Uterus (tissue), 4 donors: ENCODE measurements around the gene NPS. TPM values are rescaled to one million over a fixed set of nuclear protein-coding genes. Genes with fewer than 3 reads are reported as not detected.

ENCODE experiments used
- DNase-seq, 2 donors: peaks; one replicate each; pipeline ENCODE4 v3.0.0-alpha.2; 2019 to 2020
- H3K27ac ChIP-seq, 2 donors: fragments of 200-600 bp; sonication (generic); 1 replicate in 1 of 2; 2 replicates in 1 of 2; pipeline ENCODE4 v1.5.1; 2016 to 2018
- H3K27me3 ChIP-seq, 2 donors: fragments of 200-600 bp; sonication (generic); one replicate each; pipeline ENCODE4 v1.5.1; 2018 to 2019; ENCODE audit warnings: control low read depth in 1 of 2
- H3K36me3 ChIP-seq, 2 donors: fragments of 200-600 bp; sonication (generic); one replicate each; pipeline ENCODE4 v1.5.1; 2019; ENCODE audit warnings: control low read depth in 1 of 2
- H3K4me1 ChIP-seq, 2 donors: fragments of 200-600 bp; sonication (generic); one replicate each; pipeline ENCODE4 v1.5.1; 2018 to 2019; ENCODE audit warnings: control low read depth in 1 of 2
- H3K4me3 ChIP-seq, 2 donors: fragments of 200-600 bp; sonication (generic); 1 replicate in 1 of 2; 2 replicates in 1 of 2; pipeline ENCODE4 v1.5.1; 2018 to 2019; ENCODE audit warnings: mild to moderate bottlenecking in 1 of 2
- H3K9me3 ChIP-seq, 2 donors: fragments of 200-600 bp; sonication (generic); one replicate each; pipeline ENCODE4 v1.5.1; 2019; ENCODE audit warnings: control low read depth in 1 of 2
- CTCF ChIP-seq, 4 experiments: fragments of 200-600 bp in 2 of 4; fragments of 450-650 bp in 2 of 4; sonication (generic) in 2 of 4; IDR thresholded peaks; one replicate each; pipeline ENCODE4 v1.5.1; 2016 to 2019; ENCODE audit warnings: antibody characterized with exemption in 4 of 4, mild to moderate bottlenecking in 2 of 4, moderate library complexity in 1 of 4
- POLR2A ChIP-seq, 2 donors: fragments of 450-650 bp; IDR thresholded peaks; one replicate each; pipeline ENCODE4 v1.6.1; 2016; ENCODE audit warnings: antibody characterized with exemption in 2 of 2, mild to moderate bottlenecking in 1 of 2, moderate library complexity in 1 of 2
- intact Hi-C: fragments of 100-400 bp; cut with DNase I; formaldehyde crosslinking; loops from one replicate; pipeline ENCODE4 v1.15.1; 2023; ENCODE audit warnings: low total_unique reads
- total RNA-seq, 4 donors: library from RNA; depleted of rRNA in 3 of 4; stranded (reverse); fragments of >200 nt in 3 of 4; gene quantifications; one replicate each; pipeline versions ENCODE4 v1.1.0 to v1.2.4, GENCODE V29; 2014 to 2023
- donor health status: DM: yes; HTN: yes; CAD: no.

Gene NPS
- total RNA-seq, 4 donors from 2014 or later: not detected

- Histone ChIP-seq H3K4me3 (no peak overlapping the region), H3K36me3 (no peaks in the 10 kb centered on the region), H3K27ac (no peak overlapping the region), H3K9me3 (no peaks in the 10 kb centered on the region), H3K27me3 (no peaks in the 10 kb centered on the region), H3K4me1 (no peaks in the 10 kb centered on the region)
- DNase-seq: no peak
- TF ChIP-seq CTCF (IDR thresholded peaks at IDR 0.05) (no peak), POLR2A (IDR thresholded peaks at IDR 0.05) (no peak)
- intact Hi-C loops: no loop called here
These were observed 13.2 kb upstream of the NPS start for GRCh38 chr10:127535802-127536515.

GRCh38 chr10:127536972-127537760 is 11.9 kb upstream of the NPS start:
- TF ChIP-seq CTCF (IDR thresholded peaks at IDR 0.05): no peak
- no peak for TF ChIP-seq POLR2A (IDR thresholded peaks at IDR 0.05)
- no peaks in the 10 kb centered on the region for H3K27me3 ChIP-seq
- no peaks in the 10 kb centered on the region for H3K36me3 ChIP-seq
- no peak overlapping the region for H3K4me3 ChIP-seq
- DNase-seq: no peak
- no peak overlapping the region for H3K27ac ChIP-seq
- H3K4me1 ChIP-seq: no peaks in the 10 kb centered on the region
- intact Hi-C loops: no loop called here
- no peaks in the 10 kb centered on the region for H3K9me3 ChIP-seq

GRCh38 chr10:127537924-127538323 is 11.2 kb upstream of the NPS start:
- intact Hi-C loops: no loop called here
- no peak for TF ChIP-seq POLR2A (IDR thresholded peaks at IDR 0.05)
- Histone ChIP-seq H3K4me1 (no peaks in the 10 kb centered on the region), H3K4me3 (no peak overlapping the region), H3K27ac (no peak overlapping the region), H3K9me3 (no peaks in the 10 kb centered on the region), H3K36me3 (no peaks in the 10 kb centered on the region), H3K27me3 (no peaks in the 10 kb centered on the region)
- DNase-seq: no peak

GRCh38 chr10:127548022-127548421 is 1.1 kb upstream of the NPS start:
- no peaks in the 10 kb centered on the region for H3K27me3 ChIP-seq
- intact Hi-C loops: no loop called here
- H3K4me3 ChIP-seq: no peak overlapping the region
- no peaks in the 10 kb centered on the region for H3K4me1 ChIP-seq
- H3K27ac ChIP-seq: no peak overlapping the region
- DNase-seq: no peak
- no peaks in the 10 kb centered on the region for H3K9me3 ChIP-seq
- no peaks in the 10 kb centered on the region for H3K36me3 ChIP-seq
- no peak for TF ChIP-seq POLR2A (IDR thresholded peaks at IDR 0.05)
- TF ChIP-seq CTCF (IDR thresholded peaks at IDR 0.05): no peak

- H3K9me3 ChIP-seq: no peaks in the 10 kb centered on the region
- H3K4me3 ChIP-seq: no peak overlapping the region
- H3K27ac ChIP-seq: no peak overlapping the region
- intact Hi-C loops: no loop called here
- H3K36me3 ChIP-seq: no peaks in the 10 kb centered on the region
- no peak for DNase-seq
- no peaks in the 10 kb centered on the region for H3K27me3 ChIP-seq
- TF ChIP-seq POLR2A (IDR thresholded peaks at IDR 0.05): no peak
- no peak for TF ChIP-seq CTCF (IDR thresholded peaks at IDR 0.05)
- no peaks in the 10 kb centered on the region for H3K4me1 ChIP-seq
These were observed 1.8 kb downstream of the NPS start for GRCh38 chr10:127550861-127551260.
